HepG2 (cell line): ENCODE measurements around the gene ZNF322. TPM values are rescaled to one million over a fixed set of nuclear protein-coding genes. Genes with fewer than 3 reads are reported as not detected.

Experiments
- ATF5 ChIP-seq: sonication (generic); formaldehyde crosslinking; IDR thresholded peaks from 2 replicates; pipeline ENCODE4 v1.4.0; 2020; ENCODE audit warnings: mild to moderate bottlenecking, low read depth, missing genetic modification reagents
- BRD4 ChIP-seq: sonication (generic); formaldehyde crosslinking; IDR thresholded peaks from 2 replicates; pipeline ENCODE4 v1.4.0; 2020; ENCODE audit warnings: missing genetic modification reagents
- FIP1L1 ChIP-seq: fragments of 200-400 bp; formaldehyde crosslinking; IDR thresholded peaks from 2 replicates; pipeline ENCODE4 v1.6.1; 2018; ENCODE audit warnings: low read depth, mild to moderate bottlenecking, low read length, moderate library complexity, borderline replicate concordance; ENCODE audit not compliant: insufficient read depth
- HNRNPUL1 ChIP-seq: fragments of 200-400 bp; formaldehyde crosslinking; IDR thresholded peaks from 2 replicates; pipeline ENCODE4 v1.6.1; 2017; ENCODE audit warnings: low read depth, mild to moderate bottlenecking, low read length, moderate library complexity
- HOXA5 ChIP-seq: sonication (generic); formaldehyde crosslinking; IDR thresholded peaks from 2 replicates; pipeline ENCODE4 v1.4.0; 2020; ENCODE audit warnings: missing genetic modification reagents
- IKZF1 ChIP-seq: fragments of 450-650 bp; IDR thresholded peaks from 2 replicates; pipeline ENCODE4 v1.7.1; 2016
- KAT7 ChIP-seq: IDR thresholded peaks from 2 replicates; pipeline ENCODE4 v1.6.1; 2018; ENCODE audit warnings: borderline replicate concordance, missing compliant biosample characterization
- KLF12 ChIP-seq: sonication (generic); formaldehyde crosslinking; IDR thresholded peaks from 2 replicates; pipeline ENCODE4 v1.4.0; 2020; ENCODE audit warnings: missing genetic modification reagents, borderline replicate concordance
- KLF9 ChIP-seq: IDR thresholded peaks from 2 replicates; pipeline ENCODE4 v1.6.1; 2016; ENCODE audit warnings: low read depth
- MBD4 ChIP-seq: IDR thresholded peaks from 2 replicates; pipeline ENCODE4 v1.6.1; 2012; ENCODE audit warnings: low read length, inconsistent platforms, borderline replicate concordance
- MYNN ChIP-seq: sonication (generic); formaldehyde crosslinking; IDR thresholded peaks from 2 replicates; pipeline ENCODE4 v1.4.0; 2020; ENCODE audit warnings: mild to moderate bottlenecking, low read depth, missing genetic modification reagents
- NFIC ChIP-seq: IDR thresholded peaks from 2 replicates; pipeline ENCODE4 v1.6.1; 2012; ENCODE audit warnings: mild to moderate bottlenecking, low read length, inconsistent platforms
- PRDM10 ChIP-seq: sonication (generic); formaldehyde crosslinking; IDR thresholded peaks from 2 replicates; pipeline ENCODE4 v1.4.0; 2020; ENCODE audit warnings: low read depth, missing genetic modification reagents
- RBM22 ChIP-seq: fragments of 200-400 bp; formaldehyde crosslinking; optimal IDR thresholded peaks from 2 replicates; pipeline ENCODE3; 2017; ENCODE audit warnings: mild to moderate bottlenecking, low read length, moderate library complexity
- RFX1 ChIP-seq: fragments of 450-650 bp; IDR thresholded peaks from 2 replicates; pipeline ENCODE4 v1.6.1; 2017
- SALL1 ChIP-seq: sonication (generic); formaldehyde crosslinking; IDR thresholded peaks from 2 replicates; pipeline ENCODE4 v1.8.0; 2022; ENCODE audit warnings: mild to moderate bottlenecking, missing genetic modification reagents
- TCF12 ChIP-seq, 2 experiments: fragments of 450-650 bp in 1 of 2; sonication (generic) in 1 of 2; formaldehyde crosslinking in 1 of 2; IDR thresholded peaks; 2 replicates each; pipeline versions ENCODE4 v1.6.1 to v1.8.0; 2017 to 2022; ENCODE audit warnings: antibody characterized with exemption in 1 of 2, mild to moderate bottlenecking in 1 of 2, missing genetic modification reagents in 1 of 2, moderate library complexity in 1 of 2
- TCF7L2 ChIP-seq: IDR thresholded peaks from 2 replicates; pipeline ENCODE4 v1.6.1; 2011; ENCODE audit warnings: mild to moderate bottlenecking, low read depth, low read length, moderate library complexity
- ZBTB33 ChIP-seq: sonication (generic); formaldehyde crosslinking; IDR thresholded peaks from 2 replicates; pipeline ENCODE4 v1.4.0; 2020; ENCODE audit warnings: missing genetic modification reagents
- ZFY ChIP-seq: sonication (generic); formaldehyde crosslinking; IDR thresholded peaks from 2 replicates; pipeline ENCODE4 v1.4.0; 2020; ENCODE audit warnings: missing genetic modification reagents
- ZNF12 ChIP-seq: sonication (generic); formaldehyde crosslinking; IDR thresholded peaks from 2 replicates; pipeline ENCODE4 v1.5.0; 2020; ENCODE audit warnings: missing genetic modification reagents
- ZNF34 ChIP-seq: sonication (generic); formaldehyde crosslinking; IDR thresholded peaks from 2 replicates; pipeline ENCODE4 v1.4.0; 2020; ENCODE audit warnings: mild to moderate bottlenecking, missing genetic modification reagents, borderline replicate concordance
- ZNF446 ChIP-seq: sonication (generic); formaldehyde crosslinking; IDR thresholded peaks from 2 replicates; pipeline ENCODE4 v1.5.0; 2020; ENCODE audit warnings: mild to moderate bottlenecking, missing genetic modification reagents
- ZNF674 ChIP-seq: sonication (generic); formaldehyde crosslinking; IDR thresholded peaks from 2 replicates; pipeline ENCODE4 v1.5.0; 2020; ENCODE audit warnings: low read depth, mild to moderate bottlenecking, missing genetic modification reagents
- ZNF780A ChIP-seq: sonication (generic); formaldehyde crosslinking; IDR thresholded peaks from 2 replicates; pipeline ENCODE4 v1.8.0; 2022; ENCODE audit warnings: mild to moderate bottlenecking, missing genetic modification reagents, moderate library complexity
- polyA plus RNA-seq, 8 experiments: library from polyadenylated mRNA; depleted of rRNA in 3 of 8; stranded (reverse) in 7 of 8; unstranded in 1 of 8; fragments of >200 nt; fragmentation: Illumina TruSeq in 4 of 8; extraction: Trizol in 4 of 8; gene quantifications; 2 replicates each; pipeline versions ENCODE4 v1.2.1 to v1.2.3, GENCODE V29; 2011 to 2016; ENCODE audit warnings: low read depth in 4 of 8, missing spikeins in 1 of 8, mixed read lengths in 1 of 8; ENCODE audit not compliant: insufficient read depth in 1 of 8
- total RNA-seq, 5 experiments: library from RNA; depleted of rRNA; stranded (reverse); fragments of >200 nt; fragmentation: Illumina TruSeq; extraction: Trizol; gene quantifications; 2 replicates each; pipeline ENCODE4 v1.2.3, GENCODE V29; 2016; ENCODE audit warnings: low read depth in 1 of 5

Gene ZNF322
- total and polyA plus RNA-seq, 2 of the 13 experiments (the other 11 are each of a cell fraction or from before 2014, with no cell fraction given), result 8.3 to 22.8 TPM

DNA sequence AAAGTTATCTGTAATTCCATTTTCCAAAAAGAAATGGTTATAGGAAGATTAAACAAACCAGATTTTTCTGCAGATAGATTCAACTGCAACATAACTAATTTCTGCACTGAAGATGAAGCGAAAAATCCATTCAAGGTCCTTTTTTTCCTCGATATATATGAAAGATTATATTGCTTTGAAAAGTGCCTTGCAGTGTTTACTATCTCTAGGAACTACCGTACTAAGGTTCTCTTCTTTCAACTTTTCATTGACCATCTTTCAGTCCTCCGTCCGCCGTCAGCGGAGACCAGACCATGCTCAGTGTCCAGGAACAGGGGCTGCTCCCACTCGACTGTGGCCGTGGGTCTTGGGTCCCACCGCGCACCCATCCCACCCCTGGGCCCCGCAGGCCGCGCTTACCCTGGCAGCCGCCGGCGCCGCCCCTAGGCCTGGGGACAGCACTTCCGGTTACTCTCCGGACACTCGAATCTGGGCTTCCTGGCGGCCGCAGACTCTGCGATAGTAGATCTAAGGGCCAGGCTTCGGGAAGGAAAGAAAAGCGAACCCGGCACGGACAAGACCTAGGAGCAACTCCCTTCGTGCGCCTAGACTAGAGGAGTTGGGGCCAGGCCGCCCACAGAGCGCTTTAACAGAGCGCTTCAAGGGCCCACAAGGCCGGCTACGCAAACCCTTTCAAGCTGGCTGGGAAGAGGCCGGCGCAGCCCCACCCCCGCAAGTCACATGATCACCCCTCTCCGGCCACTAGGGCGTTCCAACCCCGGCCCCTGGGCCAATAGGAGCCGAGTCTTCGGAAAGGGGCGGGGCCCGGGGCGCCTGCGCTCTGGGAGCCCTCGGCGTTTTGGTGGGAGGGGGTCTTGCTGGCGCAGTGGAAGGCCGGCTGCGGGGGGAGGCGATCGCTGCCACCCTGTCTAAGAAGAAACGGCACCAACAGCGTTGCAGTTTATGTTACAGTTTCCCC is at the start of gene ZNF322 (continued):
- TF ChIP-seq ZNF674 (CRISPR knock-in tag), result no peak
- TF ChIP-seq HOXA5, result no peak
- no peak for TF ChIP-seq RFX1
- no peak for TF ChIP-seq HNRNPUL1
- no peak for TF ChIP-seq NFIC
- TF ChIP-seq MYNN, result no peak
- peak; percentile 98 for TF ChIP-seq ZFY
- TF ChIP-seq ZNF12 (CRISPR knock-in tag), result no peak
- peak; percentile 6; the same call in 1 of the 2 replicates for TF ChIP-seq ZBTB33
- peak; percentile 77; the same call in 1 of the 2 replicates for TF ChIP-seq BRD4 (CRISPR knock-in tag)
- peak; percentile 78; the same call in 1 of the 2 replicates for TF ChIP-seq KLF12
- 0 out of 2 replicates have a peak, but pooled peaks have one; percentile 28 for TF ChIP-seq KAT7 (CRISPR knock-in tag)
- TF ChIP-seq TCF12 (IDR thresholded peaks at IDR 0.05), result no peak
- TF ChIP-seq TCF12 (CRISPR knock-in tag; IDR thresholded peaks at IDR 0.05), result no peak
- TF ChIP-seq FIP1L1, result no peak; the same call in 1 of the 2 replicates
- TF ChIP-seq TCF7L2, result no peak
- TF ChIP-seq PRDM10 (CRISPR knock-in tag), result no peak; the same call in 1 of the 2 replicates
- no peak for TF ChIP-seq KLF9 (CRISPR knock-in tag)
- TF ChIP-seq ZNF780A (CRISPR knock-in tag), result no peak
- no peak for TF ChIP-seq ZNF446 (CRISPR knock-in tag)
- TF ChIP-seq ZNF34 (CRISPR knock-in tag), result peak; percentile 91; the same call in 1 of the 2 replicates
- no peak for TF ChIP-seq MBD4
- peak; percentile 81 for TF ChIP-seq SALL1 (CRISPR knock-in tag)
- no peak for TF ChIP-seq IKZF1
- TF ChIP-seq RBM22, result no peak
- TF ChIP-seq ATF5, result no peak
